DMS 273 (cell line): ENCODE results near the gene TEX53.

Experiments used
- DNase-seq: peaks from one replicate; lab custom pipeline; 2025; ENCODE audit not compliant: unreplicated experiment; lab: John Stamatoyannopoulos, UW

The TEX53 gene

DNA sequence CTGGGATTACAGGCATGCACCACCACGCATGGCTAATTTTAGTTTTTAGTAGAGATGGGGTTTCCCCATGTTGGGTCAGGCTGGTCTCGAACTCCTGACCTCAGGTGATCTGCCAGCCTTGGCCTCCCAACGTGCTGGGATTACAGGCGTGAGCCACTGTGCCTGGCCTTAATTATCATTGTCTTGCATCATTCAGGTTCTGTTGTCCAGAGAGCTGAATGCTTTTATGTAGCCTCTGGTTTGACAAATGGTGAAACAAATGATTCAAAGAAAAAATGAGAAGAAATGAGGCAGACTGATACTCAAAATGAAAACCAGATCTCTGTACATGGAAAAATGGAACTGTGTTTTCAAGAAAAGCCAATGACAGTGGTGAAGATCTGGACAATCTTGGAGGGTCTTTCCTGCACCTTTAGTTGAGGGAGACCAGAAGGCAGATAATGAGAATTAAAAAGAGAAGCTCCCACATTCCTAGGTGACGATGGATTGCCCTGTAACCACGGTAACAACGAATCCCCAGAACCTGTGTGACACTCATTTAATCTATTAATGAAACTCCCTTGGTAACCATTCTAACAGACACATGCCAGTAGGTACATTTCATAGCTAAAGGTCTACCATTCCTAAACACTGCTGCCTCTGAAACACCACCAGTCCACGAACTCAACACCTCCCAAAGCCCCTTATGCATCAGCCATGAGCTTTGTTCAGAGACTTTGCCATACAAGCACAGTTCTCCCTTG, 22.8 kb upstream of the TEX53 start:
- no peak for DNase-seq

- DNase-seq = no peak
These were observed 21.2 kb upstream of the TEX53 start for GRCh38 chr9:114678795-114679194.

GRCh38 chr9:114678130-114678529, 20.5 kb upstream of the TEX53 start:
- no peak for DNase-seq

GRCh38 chr9:114677418-114677817, 19.8 kb upstream of the TEX53 start:
- peak; percentile 71 for DNase-seq

GRCh38 chr9:114676901-114677300, 19.3 kb upstream of the TEX53 start:
- DNase-seq = no peak

DNA sequence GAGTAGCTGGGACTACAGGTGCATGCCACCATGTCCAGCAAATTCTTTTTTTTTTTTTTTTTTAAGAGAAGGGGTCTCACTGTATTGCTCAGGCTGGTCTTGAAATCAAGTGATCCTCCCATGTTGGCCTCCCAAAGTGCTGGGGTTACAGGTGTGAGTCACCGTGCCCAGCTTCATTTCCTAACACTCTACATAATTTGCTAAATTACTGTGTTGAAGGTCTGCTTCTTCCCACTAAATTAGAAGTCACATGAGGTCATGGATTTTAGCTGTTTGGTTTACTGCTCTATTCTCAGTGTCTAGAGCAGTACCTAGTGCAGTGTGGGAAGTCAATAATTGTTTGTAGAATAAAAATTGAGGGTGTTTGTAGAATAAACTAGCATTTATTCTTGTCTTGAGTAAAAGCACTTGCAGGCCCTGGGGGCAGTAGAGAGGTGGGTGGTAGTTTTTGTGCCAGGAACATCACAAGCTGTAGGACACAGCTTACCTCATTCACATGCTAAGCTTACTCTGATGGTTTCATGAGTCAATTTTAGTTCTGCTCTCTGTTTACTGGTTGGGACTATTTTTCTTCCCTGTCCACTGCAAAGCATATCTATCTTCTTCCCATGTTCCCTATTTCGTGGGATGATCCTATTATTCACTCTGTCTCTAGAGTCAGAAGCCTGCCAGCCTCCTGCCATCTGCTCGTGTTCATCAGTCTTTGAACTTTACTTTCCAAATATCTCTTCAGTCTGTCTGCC, 17.4 kb upstream of the TEX53 start:
- peak; percentile 25 for DNase-seq

GRCh38 chr9:114674076-114674797, 16.6 kb upstream of the TEX53 start:
- no peak for DNase-seq

DNA sequence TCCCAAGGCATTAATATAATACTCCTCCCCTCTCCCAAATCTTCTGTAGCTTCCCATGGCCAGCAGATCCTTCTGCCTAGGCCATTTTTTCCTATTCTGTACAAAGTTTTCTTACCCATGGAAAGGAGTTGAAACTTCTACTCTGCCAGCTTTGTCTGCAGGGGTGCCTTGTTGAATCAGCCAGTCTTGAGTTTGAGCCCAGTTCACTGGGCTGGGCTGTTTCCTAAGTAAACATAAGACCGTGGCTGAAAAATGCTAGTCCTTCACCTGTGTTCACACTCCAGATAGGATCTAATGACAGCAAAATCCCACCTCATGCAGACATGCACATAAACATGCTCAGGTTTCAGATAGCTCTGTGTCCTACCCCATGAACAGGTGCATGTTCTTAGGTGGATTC, 14.0 kb upstream of the TEX53 start:
- DNase-seq = no peak

- DNase-seq = no peak
These were observed 12.4 kb upstream of the TEX53 start for GRCh38 chr9:114669961-114670360.

- no peak for DNase-seq
These were observed 10.5 kb upstream of the TEX53 start for GRCh38 chr9:114668146-114668545.

- no peak for DNase-seq
These were observed 9.2 kb upstream of the TEX53 start for GRCh38 chr9:114666851-114667250.

DNA sequence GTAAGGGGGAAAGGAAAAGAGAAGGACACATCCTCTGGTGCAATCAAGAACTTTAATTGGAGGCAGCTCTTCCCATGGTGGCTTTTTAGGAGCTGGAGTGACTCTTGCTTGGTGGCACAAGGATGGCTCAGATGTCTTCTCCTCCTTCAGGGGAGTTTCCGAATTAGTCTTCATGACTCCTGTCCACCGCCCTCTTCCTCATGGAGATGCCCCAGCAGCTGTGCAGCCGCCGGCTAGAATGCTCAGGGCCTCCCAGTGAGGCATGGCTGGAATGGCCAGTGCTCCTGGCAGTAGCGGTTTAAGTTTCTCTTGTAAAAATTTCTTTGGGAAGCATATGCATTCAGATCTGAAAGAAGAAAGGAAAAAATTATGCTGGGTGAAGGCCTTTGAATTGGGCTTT, 8.8 kb upstream of the TEX53 start:
- no peak for DNase-seq

GRCh38 chr9:114664181-114664580, 6.6 kb upstream of the TEX53 start:
- no peak for DNase-seq

GRCh38 chr9:114662081-114662989, 4.7 kb upstream of the TEX53 start:
- peak; percentile 69 for DNase-seq

DNA sequence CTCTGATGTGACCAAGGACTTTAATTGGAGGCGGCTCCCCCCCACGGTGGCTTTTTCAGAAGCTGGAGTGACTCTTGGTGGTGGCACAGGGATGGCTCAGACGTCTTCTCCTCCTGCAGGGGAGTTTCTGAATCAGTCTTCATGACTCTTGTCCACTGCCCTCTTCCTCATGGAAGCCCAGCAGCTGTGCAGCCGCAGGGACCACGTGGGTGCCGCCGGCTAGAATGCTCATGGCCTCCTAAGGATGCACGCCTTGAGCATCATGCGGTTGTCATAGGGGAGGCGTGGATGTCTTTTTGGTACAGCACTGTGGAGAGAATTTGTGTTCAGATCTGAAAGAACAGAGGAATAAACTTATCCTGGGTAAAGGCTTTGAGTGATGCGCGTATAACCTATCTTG, 1.3 kb downstream of the TEX53 start:
- no peak for DNase-seq

- DNase-seq = no peak
These were observed 1.9 kb downstream of the TEX53 start for GRCh38 chr9:114655689-114656088.

DNA sequence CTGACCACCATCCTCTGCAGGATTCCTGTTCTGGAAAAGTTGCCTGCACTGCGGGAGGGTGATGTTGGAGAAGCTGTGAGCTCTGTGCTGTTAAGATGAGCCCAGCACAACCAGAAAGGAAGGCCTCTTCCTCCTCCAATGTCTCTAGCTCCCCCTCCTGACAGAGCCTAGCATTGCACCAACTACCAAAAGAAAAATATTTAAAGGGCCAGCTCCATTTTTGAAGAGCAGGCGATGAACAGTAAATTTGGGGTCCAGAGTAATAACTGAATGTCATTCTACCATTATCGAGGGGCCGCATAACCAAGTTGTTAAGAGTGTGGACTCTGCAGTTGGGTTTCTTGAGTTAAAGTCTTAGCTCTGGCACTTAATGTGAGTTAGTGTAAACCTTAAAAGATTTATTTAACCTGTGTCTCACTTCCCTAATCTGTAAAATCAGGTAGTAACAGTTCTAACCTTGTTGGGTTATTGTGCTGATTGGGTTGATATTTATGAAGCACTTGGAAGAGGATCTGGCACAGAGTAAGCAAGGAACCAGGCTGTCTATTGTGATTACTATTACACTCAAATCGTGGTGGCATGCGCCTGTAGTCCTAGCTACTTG, 3.9 kb downstream of the TEX53 start:
- DNase-seq = peak; percentile 86

- DNase-seq = no peak
These were observed 4.6 kb downstream of the TEX53 start for GRCh38 chr9:114652776-114653555.

DNA sequence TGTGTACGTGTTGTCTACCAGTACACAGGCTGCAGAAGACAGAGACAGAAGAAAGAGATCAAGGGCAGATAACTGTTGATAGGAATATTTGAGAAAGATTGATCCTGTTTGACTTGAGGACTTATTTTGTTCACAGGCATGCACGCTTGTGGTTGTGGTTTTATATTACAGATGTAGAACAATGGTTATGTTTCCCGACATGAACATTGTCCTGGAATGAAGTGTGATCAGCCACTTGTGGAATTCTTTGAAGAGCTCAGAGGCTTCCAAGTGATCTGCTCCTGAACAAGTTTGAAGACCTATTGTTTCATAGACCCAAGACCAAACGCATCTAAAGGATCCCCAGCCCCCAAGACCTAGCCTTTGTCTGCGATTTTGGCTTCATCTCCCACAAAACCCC, 13.7 kb downstream of the TEX53 start:
- DNase-seq = no peak

DNA sequence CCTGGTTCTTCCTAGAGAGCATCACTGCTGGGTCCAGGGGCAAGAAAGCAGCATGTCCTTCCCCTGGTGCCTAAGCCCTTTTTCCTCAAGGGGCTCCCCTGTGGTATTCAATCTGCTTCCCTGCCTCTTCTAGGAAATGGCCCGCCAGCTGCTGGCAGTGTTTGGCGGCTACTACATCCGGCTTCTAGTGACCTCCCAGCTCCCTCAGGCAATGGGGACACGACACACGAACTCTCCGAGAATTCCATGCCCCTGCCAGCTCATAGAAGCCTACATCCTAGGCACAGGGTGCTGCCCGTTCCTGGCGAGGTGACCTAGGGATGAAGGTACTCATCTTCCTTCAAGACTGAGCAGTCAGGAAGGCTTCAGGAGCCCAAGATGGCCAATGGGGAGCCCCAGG, 14.6 kb downstream of the TEX53 start:
- DNase-seq = no peak
